Frontal cortex (tissue), 4 donors: Measurements from ENCODE around the gene CTAGE8. TPM values are rescaled to one million over a fixed set of nuclear protein-coding genes. Genes with fewer than 3 reads are reported as not detected.
"Not testable (repeated sequence)": the region's sequence is repeated elsewhere in the genome, so short reads cannot be mapped to it uniquely, and the experiment has no call there.

Experiments used
- DNase-seq, 2 donors: peaks; one replicate each; pipeline ENCODE4 v3.0.0; 2012; ENCODE audit warnings: low spot score in 2 of 2
- FAIRE-seq: peaks from 2 replicates; lab custom pipeline; 2012; peaks lifted over from hg19 to GRCh38; lab: Jason Lieb, UNC
- total RNA-seq: library from RNA; depleted of rRNA; stranded (reverse); fragments of >200 nt; gene quantifications from one replicate; pipeline ENCODE4 v1.2.3, GENCODE V29; 2014
- donor health status: control.
- donor health status: control.
- donor health status: control.

Gene CTAGE8, protein sequence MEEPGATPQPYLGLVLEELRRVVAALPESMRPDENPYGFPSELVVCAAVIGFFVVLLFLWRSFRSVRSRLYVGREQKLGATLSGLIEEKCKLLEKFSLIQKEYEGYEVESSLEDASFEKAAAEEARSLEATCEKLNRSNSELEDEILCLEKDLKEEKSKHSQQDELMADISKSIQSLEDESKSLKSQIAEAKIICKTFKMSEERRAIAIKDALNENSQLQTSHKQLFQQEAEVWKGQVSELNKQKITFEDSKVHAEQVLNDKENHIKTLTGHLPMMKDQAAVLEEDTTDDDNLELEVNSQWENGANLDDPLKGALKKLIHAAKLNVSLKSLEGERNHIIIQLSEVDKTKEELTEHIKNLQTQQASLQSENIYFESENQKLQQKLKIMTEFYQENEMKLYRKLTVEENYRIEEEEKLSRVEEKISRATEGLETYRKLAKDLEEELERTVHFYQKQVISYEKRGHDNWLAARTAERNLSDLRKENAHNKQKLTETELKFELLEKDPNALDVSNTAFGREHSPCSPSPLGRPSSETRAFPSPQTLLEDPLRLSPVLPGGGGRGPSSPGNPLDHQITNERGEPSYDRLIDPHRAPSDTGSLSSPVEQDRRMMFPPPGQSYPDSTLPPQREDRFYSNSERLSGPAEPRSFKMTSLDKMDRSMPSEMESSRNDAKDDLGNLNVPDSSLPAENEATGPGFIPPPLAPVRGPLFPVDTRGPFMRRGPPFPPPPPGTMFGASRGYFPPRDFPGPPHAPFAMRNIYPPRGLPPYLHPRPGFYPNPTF
- 0.41 TPM for total RNA-seq

DNA sequence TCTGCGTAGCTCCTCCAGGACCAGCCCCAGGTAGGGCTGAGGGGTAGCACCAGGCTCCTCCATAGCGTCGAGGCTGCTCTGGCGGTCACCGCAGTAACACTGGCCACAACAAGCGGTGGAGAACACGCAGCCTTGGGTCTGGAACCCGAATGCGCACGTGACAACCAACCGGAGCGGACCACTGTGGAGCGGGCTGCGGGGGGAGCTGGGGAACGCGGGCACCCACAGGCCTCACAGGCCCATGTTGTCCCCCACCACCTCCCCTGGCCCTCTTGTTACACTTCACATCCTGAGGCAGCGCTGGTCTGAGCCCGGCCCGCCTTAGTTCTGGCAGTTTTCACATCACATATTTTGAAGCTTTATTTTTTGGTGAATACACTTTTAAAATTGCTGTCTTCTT lies at the start of gene CTAGE8:
CTAGE8 (minus strand) TSS at position 101 of the 400 bp plus-strand sequence; CDS start at position 63, 38 bp downstream.
- not testable (repeated sequence) for FAIRE-seq, DNase-seq

DNA sequence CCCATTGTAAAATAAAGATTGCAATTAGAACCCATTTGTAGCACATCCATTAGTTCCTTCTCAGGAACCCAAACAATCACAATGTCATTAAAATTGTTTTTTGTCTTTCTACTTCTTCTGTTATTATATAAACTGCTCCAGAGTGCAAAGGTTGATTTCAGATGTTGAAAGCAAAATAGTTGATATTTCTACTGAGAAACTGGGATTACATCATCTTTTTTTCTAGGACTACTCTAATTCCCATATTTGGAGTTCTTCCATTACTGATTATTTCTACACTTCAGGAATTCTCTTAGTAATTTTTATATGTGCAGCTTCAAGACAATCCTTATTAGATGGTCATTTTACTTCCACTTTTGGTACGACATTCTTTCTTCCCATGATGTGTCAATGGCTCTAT lies 48.4 kb upstream of the CTAGE8 start:
- DNase-seq, FAIRE-seq: not testable (repeated sequence)

DNA sequence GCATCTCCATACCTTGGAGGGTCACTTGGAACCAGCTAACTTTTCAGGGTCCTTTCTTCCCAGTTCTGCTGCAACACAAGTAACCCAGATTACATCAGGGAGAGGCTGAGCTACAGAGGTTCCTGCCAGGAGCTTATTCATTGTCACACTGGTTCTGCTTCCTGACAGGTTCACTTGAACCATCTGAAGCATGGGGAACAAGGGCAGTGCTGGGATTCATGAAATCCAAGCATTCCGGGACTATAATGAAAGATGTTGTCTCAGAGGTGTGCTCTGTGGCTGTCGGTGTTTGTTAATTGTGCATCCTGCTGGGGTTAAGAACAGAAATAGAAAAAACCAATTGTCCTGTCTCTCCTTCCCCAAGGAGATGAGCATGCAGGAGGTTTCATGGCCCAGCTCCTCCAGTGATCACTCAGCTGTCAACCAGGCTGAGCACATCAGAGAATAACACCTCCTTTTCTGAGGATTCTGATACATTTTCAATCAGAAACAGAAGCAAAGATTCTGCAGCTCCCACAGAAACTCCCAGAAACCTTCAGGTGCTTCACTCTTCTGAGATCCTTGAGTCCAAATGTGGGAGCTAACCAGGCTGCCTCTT lies 42.9 kb upstream of the CTAGE8 start, which contains the start of gene OR2A1:
OR2A1 (plus strand) TSS at position 548 of the 598 bp plus-strand sequence. CDS start 5,706 bp downstream, outside the sequence.
- DNase-seq, FAIRE-seq: not testable (repeated sequence)

DNA sequence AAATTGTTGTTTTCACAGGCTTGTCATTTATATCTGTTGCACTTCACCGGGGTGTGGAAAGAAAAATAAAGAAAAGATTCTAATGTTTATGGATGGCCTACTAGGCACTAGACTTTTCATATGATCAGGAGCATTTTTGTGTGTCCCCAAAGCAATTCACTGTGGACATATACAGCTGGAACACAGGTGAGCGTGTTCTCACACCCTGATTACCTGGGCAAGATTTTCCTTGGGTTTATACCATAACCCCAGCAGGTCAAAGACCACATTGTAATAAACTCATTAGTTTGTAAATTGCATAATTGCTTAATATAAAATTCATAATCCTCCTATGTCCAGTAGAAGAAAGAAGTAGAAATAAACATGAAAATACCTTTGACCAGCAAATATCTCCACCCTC lies 42.1 kb upstream of the CTAGE8 start:
- FAIRE-seq, DNase-seq: not testable (repeated sequence)

DNA sequence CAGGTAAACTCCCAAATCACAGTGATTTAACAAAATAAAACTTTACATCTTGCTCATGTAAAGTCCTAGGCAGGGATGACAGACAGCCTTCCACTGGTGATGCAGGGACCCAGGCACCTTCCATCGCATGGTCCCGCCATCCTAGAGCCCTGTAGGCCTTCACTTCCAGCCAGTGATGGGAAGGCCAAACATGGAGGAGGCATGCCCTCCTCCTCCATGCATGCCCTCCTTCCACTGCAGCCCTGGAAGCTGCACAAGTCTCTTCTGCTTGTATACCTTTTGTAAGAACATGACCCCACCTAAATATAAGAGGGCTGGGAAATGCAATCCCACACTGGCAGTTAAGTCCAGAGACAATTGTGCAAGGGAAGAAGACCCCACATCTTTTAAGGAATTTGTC lies 40.6 kb upstream of the CTAGE8 start:
- DNase-seq, FAIRE-seq: not testable (repeated sequence)

DNA sequence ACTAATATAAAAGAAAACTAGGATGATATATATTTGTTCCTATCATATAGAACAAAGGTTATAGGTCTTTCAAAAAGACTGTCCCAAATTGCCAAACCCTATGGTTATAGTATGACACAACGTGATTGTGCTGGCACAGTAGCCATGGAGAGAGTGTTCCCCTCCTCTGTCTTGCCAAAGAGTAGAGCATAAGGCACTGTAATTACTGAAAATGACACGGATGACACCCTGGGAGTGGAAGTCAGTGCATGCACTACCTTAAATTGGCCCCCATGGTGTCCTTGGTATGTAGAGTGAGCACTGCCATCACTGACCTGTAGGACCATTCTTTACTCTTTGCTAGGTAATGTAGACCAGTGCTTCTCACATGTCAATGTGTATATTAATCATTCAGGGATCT lies 36.1 kb upstream of the CTAGE8 start:
- DNase-seq, FAIRE-seq: not testable (repeated sequence)

DNA sequence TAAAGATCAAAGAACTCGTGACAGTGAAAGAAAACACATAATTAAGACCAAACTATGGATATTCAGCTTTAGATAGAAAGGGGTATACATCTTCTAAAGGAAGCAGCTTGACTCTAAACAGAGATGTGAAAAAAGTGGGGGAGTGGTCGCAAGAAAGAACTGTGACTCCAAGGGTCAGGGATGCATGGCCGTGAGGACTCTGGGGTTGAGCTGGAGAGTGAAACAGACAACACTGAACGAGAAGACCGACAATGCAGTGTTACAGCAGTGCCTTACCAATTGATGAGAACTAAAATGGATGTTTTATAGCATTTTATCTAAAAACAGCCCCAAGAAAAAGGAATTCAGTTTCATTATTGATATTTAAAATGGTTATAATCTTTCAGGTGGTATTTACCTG lies 34.5 kb upstream of the CTAGE8 start:
- not testable (repeated sequence) for FAIRE-seq, DNase-seq

DNA sequence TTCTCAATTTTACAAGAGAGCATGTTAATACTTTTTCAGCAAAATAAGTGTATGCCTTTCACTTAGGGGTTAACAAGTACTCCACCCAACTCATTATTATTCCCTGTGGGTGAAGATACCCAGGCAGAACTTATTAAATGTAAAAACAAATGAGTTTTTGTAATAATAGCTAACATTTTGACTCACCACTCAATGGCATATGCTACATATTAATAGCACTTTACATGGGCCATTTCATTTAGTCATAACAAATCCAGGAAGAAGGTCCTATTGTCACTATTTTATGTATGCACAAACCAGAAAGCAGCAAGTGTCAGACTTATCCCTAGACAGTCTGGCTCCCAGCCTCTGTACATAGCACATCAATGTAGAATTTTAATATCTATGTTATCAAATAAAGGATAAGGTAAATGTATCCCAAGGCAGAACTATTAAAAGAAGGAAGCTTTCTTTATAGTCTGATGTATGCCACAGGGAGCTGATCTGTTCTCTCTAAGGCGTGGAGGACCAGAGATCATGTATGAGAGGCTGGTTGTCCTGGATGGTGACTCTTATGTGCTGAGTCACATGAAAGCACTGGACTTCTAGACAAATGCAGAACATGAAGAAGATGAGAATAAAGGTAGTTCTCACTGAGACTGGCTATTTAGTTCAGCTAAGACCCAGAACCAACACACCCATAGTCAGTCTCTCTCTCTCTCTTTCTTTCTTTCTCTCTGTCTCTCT lies 33.7 kb upstream of the CTAGE8 start:
- DNase-seq, FAIRE-seq: not testable (repeated sequence)

DNA sequence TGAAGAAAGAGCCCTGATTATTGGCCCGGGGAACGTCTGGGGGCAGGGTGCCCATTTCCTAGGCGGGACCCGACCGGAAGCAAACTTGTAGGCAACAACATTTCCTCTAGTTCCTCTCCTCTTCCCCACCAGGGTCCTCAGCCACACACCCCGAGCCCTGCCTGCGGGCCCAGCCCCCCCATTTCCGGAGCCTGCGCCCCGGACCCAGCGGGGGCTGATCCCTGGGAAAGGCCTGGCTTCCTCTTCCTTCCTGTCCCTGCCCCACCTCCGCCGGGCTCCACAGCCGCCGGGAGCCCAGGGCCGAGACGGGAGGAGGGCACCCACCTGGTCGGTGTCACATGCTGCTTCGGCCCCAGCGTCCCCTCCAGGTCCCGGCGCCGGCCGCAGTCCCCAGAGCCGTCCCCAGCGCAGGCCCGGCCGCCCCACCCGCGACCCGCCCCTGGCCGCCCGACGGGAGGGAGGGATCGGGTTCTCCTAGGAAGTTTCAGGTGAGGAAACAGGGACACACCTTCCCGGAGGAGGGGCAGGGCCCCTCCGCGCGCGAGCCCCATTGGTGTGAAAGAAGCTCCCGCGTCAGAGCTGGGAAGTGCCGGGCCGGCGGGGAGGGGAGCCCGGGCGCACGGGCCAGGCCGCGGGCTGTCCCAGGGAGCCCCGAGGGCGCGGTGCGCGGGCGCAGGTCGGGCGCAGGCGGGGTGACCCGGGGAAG lies 24.9 kb upstream of the CTAGE8 start:
- not testable (repeated sequence) for DNase-seq, FAIRE-seq

DNA sequence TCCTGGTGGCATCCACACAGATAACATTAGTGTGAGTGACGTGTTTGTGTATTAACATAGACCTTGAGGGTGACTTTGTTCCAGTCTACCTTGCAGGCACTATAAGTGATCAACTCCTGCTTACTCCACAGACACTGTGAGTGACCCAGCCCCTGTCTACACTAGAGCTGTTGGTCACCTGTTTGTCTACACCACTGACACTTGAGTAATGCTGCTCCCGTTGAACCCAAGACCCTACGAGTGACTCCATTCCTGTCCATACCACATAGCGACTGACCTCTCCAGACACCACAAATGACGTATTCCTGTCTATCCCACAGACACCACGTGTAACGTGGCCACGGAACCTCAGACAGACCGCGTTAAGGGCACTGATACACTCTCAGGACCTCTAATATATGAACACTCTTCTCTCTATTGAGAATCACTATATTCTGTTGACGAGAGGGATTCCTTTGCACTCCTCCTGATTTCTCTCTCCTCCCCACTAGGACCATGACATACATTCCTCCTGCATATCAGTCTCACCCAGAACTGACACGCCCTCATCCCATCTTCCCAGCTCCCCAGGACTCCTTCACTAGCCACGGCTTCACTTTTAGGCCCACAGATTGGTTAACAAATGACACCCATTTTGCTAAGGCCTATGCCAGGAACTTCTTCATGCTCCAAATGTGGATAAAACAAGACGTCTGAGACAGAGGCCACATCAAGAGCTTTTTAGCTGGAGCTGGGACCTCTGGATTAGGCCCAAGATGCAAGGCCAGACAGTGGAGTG lies 23.5 kb upstream of the CTAGE8 start:
- FAIRE-seq, DNase-seq: not testable (repeated sequence)

DNA sequence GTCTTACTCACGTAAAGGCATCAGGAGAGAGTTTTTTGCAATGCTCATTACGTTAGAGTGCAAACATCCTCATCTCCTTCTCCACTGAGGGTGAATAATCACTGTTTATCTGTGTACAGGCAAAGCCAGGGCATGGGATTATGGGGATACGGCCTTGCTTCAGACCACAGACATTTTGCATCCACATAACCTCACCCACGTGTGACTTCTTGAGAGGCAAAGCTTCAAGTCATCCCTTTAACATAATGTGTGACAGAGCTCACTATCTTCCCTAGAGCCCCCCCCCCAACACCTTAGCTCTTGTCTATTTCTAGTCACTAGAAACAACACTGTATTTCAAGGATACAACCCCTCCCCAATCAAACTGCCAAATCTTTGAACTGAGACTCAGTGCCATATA lies 22.5 kb upstream of the CTAGE8 start:
- FAIRE-seq, result not testable (repeated sequence)

DNA sequence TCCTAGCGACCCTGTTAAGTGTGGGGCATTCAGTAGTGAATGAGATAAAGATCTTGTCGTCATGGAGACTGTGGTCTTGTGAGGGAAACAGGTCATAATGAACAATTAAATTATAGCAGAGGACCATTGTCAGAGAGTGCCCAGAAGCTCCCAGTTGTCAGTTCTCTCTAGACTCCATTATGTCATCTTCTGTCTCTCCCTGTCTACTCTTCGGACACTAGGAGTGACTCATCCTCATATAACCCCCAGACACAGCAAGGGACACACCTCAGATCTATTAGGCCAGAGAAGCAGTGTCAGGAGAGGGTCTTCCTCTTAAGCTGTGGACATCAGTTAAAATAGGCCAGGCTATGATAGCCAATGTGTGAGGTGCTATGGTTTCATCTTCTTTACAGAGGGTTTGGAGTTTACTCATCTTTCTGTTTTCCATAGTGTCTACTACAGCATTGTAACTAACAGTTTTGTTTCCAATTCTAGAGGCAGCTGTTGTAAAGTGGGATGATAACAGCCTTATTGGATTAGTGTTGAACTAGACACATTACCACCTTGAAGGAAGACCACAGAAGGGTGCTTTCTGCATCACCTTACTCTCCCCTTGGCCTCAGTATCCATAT lies 18.2 kb upstream of the CTAGE8 start:
- DNase-seq, FAIRE-seq: not testable (repeated sequence)

More for the DNA sequence above, 22.5 kb upstream of the CTAGE8 start:
- DNase-seq, result not testable (repeated sequence)

DNA sequence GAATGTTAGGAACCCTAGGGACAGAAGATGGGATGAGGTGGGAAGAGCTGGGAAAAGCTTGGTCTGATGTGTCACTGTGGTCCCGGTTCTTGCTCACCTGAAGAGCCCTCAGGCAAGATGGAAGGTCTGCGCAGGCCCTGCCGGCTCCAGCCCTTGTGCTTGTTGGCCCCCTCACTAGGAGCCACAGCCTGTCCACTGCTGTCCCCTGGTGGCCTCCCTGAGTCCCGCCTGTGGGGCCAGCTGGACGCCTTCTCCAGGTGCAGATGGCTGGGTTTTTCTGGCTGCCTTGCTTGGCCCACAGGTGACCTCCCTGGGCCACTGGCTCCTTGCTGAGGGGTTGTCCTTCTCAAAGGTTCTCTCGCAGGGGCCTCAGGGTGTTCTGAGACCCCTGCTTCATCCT lies 14.6 kb upstream of the CTAGE8 start:
- not testable (repeated sequence) for FAIRE-seq, DNase-seq

DNA sequence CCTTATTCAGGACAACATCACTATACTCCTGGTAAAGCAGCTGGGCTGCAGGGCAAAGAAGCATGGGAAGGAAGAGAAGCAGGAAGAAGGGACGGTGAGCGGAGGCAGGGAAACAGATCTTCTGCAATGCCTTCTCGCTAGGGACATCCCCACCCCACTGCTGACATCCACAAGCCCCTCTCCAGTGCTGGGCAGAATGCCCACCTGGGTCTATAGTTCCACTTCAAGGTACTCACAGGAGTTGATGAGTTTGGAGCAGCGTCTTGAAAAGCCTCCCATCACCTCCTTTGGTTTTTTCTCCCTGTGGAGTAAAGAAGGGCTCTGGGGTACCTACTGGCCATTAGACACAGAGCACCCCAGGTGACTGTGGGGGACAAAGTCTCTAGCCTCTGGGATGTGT lies 13.4 kb upstream of the CTAGE8 start:
- FAIRE-seq, DNase-seq: not testable (repeated sequence)

DNA sequence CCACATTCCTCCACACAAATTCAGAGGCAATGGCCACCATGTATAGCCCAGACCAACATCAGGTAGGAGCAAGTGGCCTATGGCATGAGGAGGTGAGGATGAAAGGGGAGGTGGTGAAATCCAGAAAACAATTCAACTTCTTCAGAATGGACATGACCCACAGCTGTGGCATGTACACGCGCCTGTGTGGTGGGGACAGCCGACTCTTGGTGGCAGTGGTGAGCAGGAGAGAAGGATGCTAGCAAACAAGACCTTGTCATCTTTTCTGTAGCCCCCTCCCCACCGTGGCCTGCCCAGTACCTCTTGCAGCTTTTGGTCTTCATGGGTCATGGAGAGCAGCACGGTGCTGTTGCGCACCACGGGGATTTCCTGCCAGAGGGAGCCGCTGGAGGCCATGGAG lies 12.9 kb upstream of the CTAGE8 start:
- DNase-seq, FAIRE-seq: not testable (repeated sequence)

DNA sequence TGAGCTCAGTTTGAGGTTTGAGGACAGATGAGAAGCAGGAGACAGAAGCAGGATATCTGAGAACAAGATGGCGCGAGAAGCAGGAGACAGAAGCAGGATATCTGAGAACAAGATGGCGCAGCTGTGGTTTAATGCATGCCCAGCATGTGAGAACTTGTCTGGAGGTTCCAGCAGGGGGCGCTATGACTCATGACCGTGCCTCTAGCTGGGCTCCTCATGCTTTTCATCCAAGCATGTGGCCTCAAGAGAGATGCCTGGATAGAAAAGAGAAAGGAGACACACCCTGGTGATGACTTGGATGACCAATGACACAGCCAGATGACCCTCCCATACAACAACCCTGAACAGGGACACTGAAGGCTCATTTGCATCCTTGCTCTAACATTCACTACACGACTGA lies 10.9 kb upstream of the CTAGE8 start:
- not testable (repeated sequence) for DNase-seq, FAIRE-seq

DNA sequence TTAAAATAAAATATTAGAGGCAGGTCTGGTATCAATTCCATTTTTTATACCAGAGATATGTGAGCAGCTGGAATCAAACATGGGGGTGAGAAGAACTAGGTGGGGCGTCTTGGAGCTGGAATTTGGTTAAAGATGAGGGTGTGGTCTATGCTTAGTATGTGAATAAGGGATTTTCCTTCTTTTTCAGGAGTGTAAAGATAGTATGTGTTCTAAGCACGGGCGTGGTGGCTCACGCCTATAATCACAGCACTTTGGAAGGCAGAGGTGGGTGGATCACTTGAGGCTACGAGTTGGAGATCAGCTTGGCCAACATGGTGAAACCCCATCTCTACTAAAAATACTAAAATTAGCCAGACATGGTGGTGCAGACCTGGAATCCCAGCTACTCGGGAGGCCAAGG lies 6.2 kb upstream of the CTAGE8 start:
- not testable (repeated sequence) for FAIRE-seq, DNase-seq
